IgD-negative memory B cell (primary cell): Measurements from ENCODE around the gene PLA2G4D. TPM values are rescaled to one million over a fixed set of nuclear protein-coding genes. Genes with fewer than 3 reads are reported as not detected.
A peak's percentile ranks its signal among the peaks of the same experiment; 100 is the strongest.

Source experiments
- H3K27ac Mint-ChIP-seq, 3 donors: one replicate each; pipeline ENCODE4 v1.8.0; 2020 to 2022; ENCODE audit warnings: mild to moderate bottlenecking in 3 of 3, mixed read lengths in 3 of 3, moderate library complexity in 1 of 3
- H3K27me3 Mint-ChIP-seq: one replicate; pipeline ENCODE4 v1.8.0; 2021; ENCODE audit warnings: mixed read lengths
- H3K36me3 Mint-ChIP-seq: one replicate; pipeline ENCODE4 v1.8.0; 2020; ENCODE audit warnings: mild to moderate bottlenecking, mixed read lengths
- H3K4me1 Mint-ChIP-seq, 3 donors: one replicate each; pipeline ENCODE4 v1.8.0; 2020 to 2022; ENCODE audit warnings: mixed read lengths in 3 of 3, mild to moderate bottlenecking in 1 of 3
- H3K4me3 Mint-ChIP-seq, 4 donors: one replicate each; pipeline ENCODE4 v1.8.0; 2020 to 2022; ENCODE audit warnings: mild to moderate bottlenecking in 4 of 4, mixed read lengths in 4 of 4, moderate library complexity in 3 of 4
- H3K9me3 Mint-ChIP-seq, 3 donors: one replicate each; pipeline ENCODE4 v1.8.0; 2020 to 2021; ENCODE audit warnings: mixed read lengths in 3 of 3, mild to moderate bottlenecking in 1 of 3
- polyA plus RNA-seq: library from polyadenylated mRNA; unstranded; fragments of 300-500 nt; fragmentation: Illumina TruSeq; gene quantifications from one replicate; pipeline ENCODE4 v1.2.3, GENCODE V29; 2021

The PLA2G4D gene
- polyA plus RNA-seq, 1 donor from 2014 or later = not detected

DNA sequence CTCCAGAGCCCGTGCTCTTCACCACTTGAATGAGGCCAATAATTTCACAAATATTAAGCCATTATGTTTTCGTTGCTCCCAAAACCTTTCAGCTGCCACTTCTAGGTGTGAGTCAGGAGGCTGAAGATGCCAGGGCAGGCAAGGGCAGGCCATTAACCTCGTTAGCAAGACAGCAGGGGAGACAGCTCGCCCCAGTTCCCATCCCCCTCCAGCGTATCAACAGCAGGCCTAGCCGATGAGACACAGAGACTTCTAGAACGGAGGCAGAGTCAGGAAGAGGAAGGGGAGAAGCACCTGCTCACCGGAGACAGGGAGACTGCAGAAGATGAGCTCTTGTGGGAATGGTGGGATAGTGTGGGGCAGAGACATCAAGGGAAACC lies 45.6 kb downstream of the PLA2G4D start:
- Mint-ChIP-seq H3K4me1 (peaks cover 0 to 5% (median 0%) of the 10 kb centered on the region in 3 donors), H3K27me3 (peaks cover 10% of the 10 kb centered on the region), H3K9me3 (no peaks in the 10 kb centered on the region), H3K36me3 (peaks cover 2% of the 10 kb centered on the region), H3K27ac (no peak overlapping the region), H3K4me3 (no peak overlapping the region)

- Mint-ChIP-seq H3K4me3 (no peak overlapping the region), H3K4me1 (peaks cover 0 to 5% (median 0%) of the 10 kb centered on the region in 3 donors), H3K27me3 (peaks cover 6% of the 10 kb centered on the region), H3K9me3 (no peaks in the 10 kb centered on the region), H3K36me3 (peaks cover 2% of the 10 kb centered on the region), H3K27ac (no peak overlapping the region)
Observed at GRCh38 chr15:42048080-42048820, 46.1 kb downstream of the PLA2G4D start.

GRCh38 chr15:42046597-42046996 lies 47.8 kb downstream of the PLA2G4D start:
- peaks cover 5% of the 10 kb centered on the region for H3K27me3 Mint-ChIP-seq
- H3K27ac Mint-ChIP-seq = peak overlapping the region in 1 of 3 donors; percentile 4

DNA sequence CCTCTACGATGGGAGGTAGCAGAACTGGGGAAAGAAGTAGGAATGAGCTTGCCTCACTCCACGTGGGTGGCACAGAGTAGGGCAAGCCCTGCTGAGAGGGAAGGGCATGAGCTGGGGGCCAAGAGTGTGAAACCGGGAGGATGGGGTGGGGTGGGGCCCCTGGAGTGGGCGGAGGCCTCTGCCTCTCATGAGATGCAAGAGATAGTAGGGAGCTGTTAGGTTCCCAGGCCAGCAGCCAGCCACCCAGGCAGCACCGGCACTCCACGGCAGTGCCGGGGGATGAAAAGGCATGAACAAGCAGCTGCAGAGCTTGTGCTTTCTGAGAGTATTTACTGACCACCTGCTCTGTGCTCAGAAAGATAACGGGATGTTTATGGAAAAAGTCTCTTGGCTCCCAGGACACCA lies 49.1 kb downstream of the PLA2G4D start:
- peaks cover 5% of the 10 kb centered on the region for H3K27me3 Mint-ChIP-seq
- H3K27ac Mint-ChIP-seq = no peak overlapping the region
- H3K36me3 Mint-ChIP-seq = peaks cover 3% of the 10 kb centered on the region
- peaks cover 0 to 5% (median 0%) of the 10 kb centered on the region in 3 donors for H3K4me1 Mint-ChIP-seq
- H3K9me3 Mint-ChIP-seq = no peaks in the 10 kb centered on the region
- no peak overlapping the region for H3K4me3 Mint-ChIP-seq

More at GRCh38 chr15:42046597-42046996, 47.8 kb downstream of the PLA2G4D start:
- Mint-ChIP-seq H3K9me3 (no peaks in the 10 kb centered on the region), H3K4me1 (peaks cover 0 to 5% (median 0%) of the 10 kb centered on the region in 3 donors), H3K4me3 (no peak overlapping the region), H3K36me3 (peaks cover 3% of the 10 kb centered on the region)

- H3K27ac Mint-ChIP-seq = no peak overlapping the region
- peaks cover 3% of the 10 kb centered on the region for H3K36me3 Mint-ChIP-seq
- no peak overlapping the region for H3K4me3 Mint-ChIP-seq
Observed at GRCh38 chr15:42042602-42043400, 51.6 kb downstream of the PLA2G4D start.

GRCh38 chr15:42038401-42038800 lies 56.0 kb downstream of the PLA2G4D start:
- Mint-ChIP-seq H3K4me1 (peaks cover 9 to 14% (median 11%) of the 10 kb centered on the region in 3 donors), H3K27ac (no peak overlapping the region), H3K27me3 (peaks cover 2% of the 10 kb centered on the region), H3K4me3 (no peak overlapping the region), H3K9me3 (peaks cover 0 to 2% (median 0%) of the 10 kb centered on the region in 3 donors), H3K36me3 (peaks cover 2% of the 10 kb centered on the region)

More at GRCh38 chr15:42042602-42043400, 51.6 kb downstream of the PLA2G4D start:
- Mint-ChIP-seq H3K9me3 (no peaks in the 10 kb centered on the region), H3K27me3 (peaks cover 2% of the 10 kb centered on the region), H3K4me1 (peaks cover 0 to 5% (median 0%) of the 10 kb centered on the region in 3 donors)

GRCh38 chr15:42037656-42038055 lies 56.7 kb downstream of the PLA2G4D start:
- H3K4me1 Mint-ChIP-seq = peaks cover 9 to 19% (median 16%) of the 10 kb centered on the region in 3 donors
- H3K4me3 Mint-ChIP-seq = peak overlapping the region in 1 of 4 donors; percentile 78
- H3K36me3 Mint-ChIP-seq = no peaks in the 10 kb centered on the region
- no peak overlapping the region for H3K27ac Mint-ChIP-seq
- peaks cover 0 to 2% (median 0%) of the 10 kb centered on the region in 3 donors for H3K9me3 Mint-ChIP-seq
- H3K27me3 Mint-ChIP-seq = peaks cover 2% of the 10 kb centered on the region

DNA sequence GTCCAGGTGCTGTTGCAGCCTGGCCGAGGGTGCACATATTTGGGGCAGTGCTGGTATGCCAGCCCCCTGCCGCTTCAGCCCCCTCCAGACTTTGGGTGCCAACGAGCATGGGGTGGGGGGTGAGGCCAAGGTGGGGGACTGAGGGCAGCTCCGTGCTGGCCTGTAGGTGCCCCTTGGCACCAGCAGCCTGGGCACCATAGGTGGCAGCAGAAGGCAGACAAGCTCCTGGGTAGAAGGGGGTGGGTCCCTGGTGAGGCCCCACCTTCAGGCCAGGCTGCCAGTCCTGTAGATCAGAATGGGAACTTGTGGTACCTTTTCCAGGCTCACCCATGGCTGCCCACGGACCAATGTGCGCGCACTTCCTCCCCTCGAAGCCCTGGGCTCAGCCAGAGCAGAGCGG lies 57.4 kb downstream of the PLA2G4D start:
- H3K4me3 Mint-ChIP-seq = peak overlapping the region in 1 of 4 donors; percentile 78
- H3K9me3 Mint-ChIP-seq = peaks cover 0 to 2% (median 0%) of the 10 kb centered on the region in 3 donors
- peaks cover 9 to 21% (median 20%) of the 10 kb centered on the region in 3 donors for H3K4me1 Mint-ChIP-seq
- no peak overlapping the region for H3K27ac Mint-ChIP-seq
- peaks cover 2% of the 10 kb centered on the region for H3K27me3 Mint-ChIP-seq
- H3K36me3 Mint-ChIP-seq = no peaks in the 10 kb centered on the region

DNA sequence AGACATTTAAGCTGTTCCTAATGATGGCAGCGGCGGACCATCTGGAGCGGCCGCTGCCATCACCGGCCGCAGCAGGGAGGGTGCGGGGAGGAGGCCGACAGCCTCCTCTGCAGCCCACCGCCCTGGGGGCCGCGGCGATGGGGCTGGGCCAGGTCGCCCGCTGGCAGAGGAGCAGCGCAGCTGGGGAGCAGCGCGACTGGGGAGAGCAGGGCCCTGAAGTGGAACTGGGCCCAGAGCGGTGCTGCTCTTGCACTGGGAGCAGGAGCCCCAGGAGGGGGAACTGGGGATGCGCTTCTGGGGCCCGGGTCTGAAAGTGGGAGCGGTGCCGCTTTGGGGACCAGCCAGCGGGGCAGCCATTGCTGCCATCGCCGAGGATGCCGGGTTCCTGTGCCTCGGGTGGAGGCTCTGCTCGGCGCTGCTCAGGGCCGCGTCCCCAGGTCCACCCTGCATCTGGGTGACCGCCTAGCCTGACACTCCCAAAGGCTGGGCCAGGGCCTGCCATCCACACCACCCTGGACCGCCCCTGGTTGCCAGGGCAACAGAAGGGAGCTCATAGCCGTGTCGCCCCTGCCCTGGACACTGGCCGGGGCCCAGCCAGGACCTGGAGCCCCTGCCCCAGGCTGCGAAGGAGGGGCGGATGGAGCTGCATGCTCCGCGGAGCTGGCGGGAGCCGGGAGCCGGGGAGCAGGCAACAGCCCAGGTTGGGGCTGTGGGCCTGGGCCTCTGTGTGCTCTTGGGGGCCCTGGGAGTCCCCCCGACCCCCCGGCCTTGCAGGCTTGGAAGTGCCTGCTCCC lies 58.1 kb downstream of the PLA2G4D start:
- H3K36me3 Mint-ChIP-seq = no peaks in the 10 kb centered on the region
- H3K27ac Mint-ChIP-seq = no peak overlapping the region
- H3K4me3 Mint-ChIP-seq = no peak overlapping the region
- H3K9me3 Mint-ChIP-seq = peaks cover 0 to 2% (median 0%) of the 10 kb centered on the region in 3 donors
- H3K4me1 Mint-ChIP-seq = peaks cover 9 to 21% (median 20%) of the 10 kb centered on the region in 3 donors
- H3K27me3 Mint-ChIP-seq = peaks cover 2% of the 10 kb centered on the region

- Mint-ChIP-seq H3K4me3 (peak overlapping the region in 2 of 4 donors; percentile 92 to 94), H3K36me3 (no peaks in the 10 kb centered on the region), H3K27ac (peak overlapping the region in 2 of 3 donors; percentile 2 to 83), H3K9me3 (peaks cover 0 to 2% (median 0%) of the 10 kb centered on the region in 3 donors), H3K27me3 (peaks cover 2% of the 10 kb centered on the region), H3K4me1 (peaks cover 9 to 21% (median 20%) of the 10 kb centered on the region in 3 donors)
Observed at GRCh38 chr15:42035435-42035761, 59.0 kb downstream of the PLA2G4D start.

DNA sequence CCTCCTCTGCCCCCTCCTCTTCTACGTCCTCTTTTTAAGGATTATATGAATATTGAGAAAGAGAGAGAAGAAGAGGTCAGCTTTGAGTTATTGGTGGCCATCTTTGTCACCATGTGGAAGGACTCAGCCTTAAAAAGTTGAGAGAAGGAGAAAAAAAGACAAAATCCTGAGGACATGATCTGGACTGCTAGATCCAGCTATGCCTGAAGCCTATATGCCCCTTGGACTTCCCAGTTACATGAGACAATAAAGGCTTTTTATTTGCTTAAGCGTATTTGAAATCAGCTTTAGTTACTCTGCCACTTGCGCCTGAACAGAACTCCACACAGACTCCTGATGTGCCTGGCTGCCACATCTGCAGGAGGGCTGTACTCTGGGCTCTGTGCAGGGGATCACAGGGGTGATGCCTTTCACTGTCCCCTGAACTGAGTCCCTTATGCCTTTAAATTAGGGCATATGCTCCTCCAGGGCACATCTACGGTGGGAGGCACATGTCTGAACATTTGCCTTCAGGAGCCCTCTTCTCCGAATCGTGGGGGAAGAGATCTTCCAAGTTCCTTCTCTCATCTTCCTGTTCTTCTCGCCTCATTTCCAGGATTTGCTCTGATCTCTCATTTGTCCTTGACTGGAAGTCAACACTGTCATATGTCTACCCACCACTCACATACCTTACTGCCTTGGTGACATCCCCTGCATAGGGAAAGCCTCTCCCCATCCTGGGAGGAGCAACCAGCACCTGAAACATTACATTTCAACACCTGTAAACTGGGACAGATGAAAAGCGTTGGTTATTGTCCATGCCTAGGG lies 59.5 kb downstream of the PLA2G4D start:
- H3K27ac Mint-ChIP-seq = peak overlapping the region; percentile 2 to 83 (median 46)
- peaks cover 9 to 21% (median 20%) of the 10 kb centered on the region in 3 donors for H3K4me1 Mint-ChIP-seq
- peaks cover 2% of the 10 kb centered on the region for H3K27me3 Mint-ChIP-seq
- peaks cover 0 to 2% (median 0%) of the 10 kb centered on the region in 3 donors for H3K9me3 Mint-ChIP-seq
- H3K36me3 Mint-ChIP-seq = no peaks in the 10 kb centered on the region
- peak overlapping the region in 2 of 4 donors; percentile 92 to 94 for H3K4me3 Mint-ChIP-seq

DNA sequence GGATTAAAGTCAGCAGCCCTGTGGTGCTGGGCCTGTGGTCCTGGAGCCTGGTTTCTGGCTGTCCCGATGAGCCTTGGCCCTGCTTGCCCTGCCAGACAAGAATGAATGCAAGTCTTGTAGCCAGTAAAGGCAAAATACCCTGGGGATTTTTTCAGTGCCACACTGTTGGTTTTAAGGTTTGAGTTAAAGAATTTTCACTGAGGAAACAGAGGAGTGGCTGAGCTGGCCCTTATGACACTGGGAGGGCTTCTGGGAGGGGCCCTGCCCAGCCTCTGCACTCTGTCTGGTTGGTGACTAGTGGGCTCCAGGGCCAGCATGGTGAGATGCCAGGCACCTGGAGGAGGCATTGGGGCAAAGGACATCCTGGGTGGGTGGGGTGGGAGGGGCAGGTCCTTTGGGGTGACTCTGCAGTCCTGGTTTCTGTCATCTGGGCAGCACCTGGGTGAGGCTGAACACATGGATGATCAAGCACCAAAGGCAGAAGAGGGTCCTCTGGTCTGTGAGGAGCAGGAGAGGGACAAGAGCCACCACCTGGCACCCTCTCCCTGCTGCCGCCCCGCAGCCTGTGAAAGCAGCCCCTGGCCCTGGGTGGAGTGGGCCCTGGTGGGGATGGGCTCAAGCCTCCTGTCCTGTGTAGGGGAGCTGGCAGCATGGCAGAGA lies 61.0 kb downstream of the PLA2G4D start:
- Mint-ChIP-seq H3K9me3 (peaks cover 0 to 2% (median 0%) of the 10 kb centered on the region in 3 donors), H3K4me1 (peaks cover 9 to 21% (median 20%) of the 10 kb centered on the region in 3 donors), H3K27me3 (peaks cover 2% of the 10 kb centered on the region), H3K36me3 (no peaks in the 10 kb centered on the region), H3K4me3 (no peak overlapping the region), H3K27ac (peak overlapping the region in 1 of 3 donors; percentile 54)

DNA sequence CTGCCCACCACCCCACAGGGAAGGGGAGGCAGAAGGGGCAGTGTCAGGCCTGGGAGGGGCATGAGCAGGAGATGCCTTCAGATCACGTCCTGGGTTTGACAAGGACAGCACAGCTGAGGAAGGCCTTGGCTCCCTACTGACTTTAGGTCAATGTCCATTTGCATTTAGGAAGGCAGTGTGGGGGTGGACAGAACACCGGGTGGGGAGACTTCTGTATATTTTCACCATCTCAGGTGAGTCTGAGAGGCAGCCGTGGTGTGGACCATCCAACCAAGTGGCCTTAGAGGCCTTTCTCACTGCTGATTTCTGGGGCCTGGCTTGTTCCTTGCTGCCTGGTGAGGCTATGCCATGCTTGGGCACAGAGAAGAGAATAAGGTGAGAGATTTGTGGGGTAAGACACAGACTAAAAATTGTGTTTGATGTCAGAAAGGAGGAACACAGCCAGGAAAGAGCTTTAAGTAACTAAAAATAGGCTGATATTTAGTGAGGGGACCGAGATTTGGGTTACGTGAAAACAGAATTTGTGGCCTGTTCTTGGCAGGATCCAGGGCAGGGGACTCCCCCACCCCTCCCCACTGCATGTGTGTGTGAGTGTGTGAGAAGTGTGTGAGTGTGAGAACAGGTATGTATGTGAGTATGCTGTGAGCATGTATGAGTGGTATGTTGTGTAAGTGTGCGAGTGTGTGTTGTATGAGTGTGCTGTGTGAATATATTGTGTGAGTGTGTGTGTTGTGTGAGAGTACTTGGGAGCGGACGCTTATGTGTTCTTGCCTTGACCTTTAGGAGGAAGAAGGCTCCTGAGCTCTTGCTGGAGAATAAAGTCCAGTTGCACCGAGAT lies 61.8 kb downstream of the PLA2G4D start:
- H3K27me3 Mint-ChIP-seq = peaks cover 2% of the 10 kb centered on the region
- H3K4me3 Mint-ChIP-seq = peak overlapping the region in 1 of 4 donors; percentile 2
- H3K27ac Mint-ChIP-seq = peak overlapping the region in 2 of 3 donors; percentile 74 to 92
- H3K9me3 Mint-ChIP-seq = peaks cover 0 to 2% (median 0%) of the 10 kb centered on the region in 3 donors
- H3K36me3 Mint-ChIP-seq = no peaks in the 10 kb centered on the region
- peaks cover 9 to 21% (median 20%) of the 10 kb centered on the region in 3 donors for H3K4me1 Mint-ChIP-seq
